G401.6 (cell line): Measurements from ENCODE around the gene SLC19A2.
"Not testable (repeated sequence)": the region's sequence is repeated elsewhere in the genome, so short reads cannot be mapped to it uniquely, and the experiment has no call there.

Experiments used
- FAIRE-seq: peaks from 2 replicates; lab custom pipeline; 2012; peaks lifted over from hg19 to GRCh38; lab: Jason Lieb, UNC

Gene SLC19A2

GRCh38 chr1:169509354-169509753 lies 23.6 kb upstream of the SLC19A2 start:
- no peak for FAIRE-seq

- FAIRE-seq, result no peak
Observed at GRCh38 chr1:169508432-169509338, 22.9 kb upstream of the SLC19A2 start.

GRCh38 chr1:169507413-169507812 lies 21.7 kb upstream of the SLC19A2 start:
- FAIRE-seq, result no peak

GRCh38 chr1:169503601-169504000 lies 17.9 kb upstream of the SLC19A2 start:
- not testable (repeated sequence) for FAIRE-seq

- no peak for FAIRE-seq
Observed at GRCh38 chr1:169499807-169500206, 14.1 kb upstream of the SLC19A2 start.

- no peak for FAIRE-seq
Observed at GRCh38 chr1:169497317-169497716, 11.6 kb upstream of the SLC19A2 start.

GRCh38 chr1:169495916-169496315 lies 10.2 kb upstream of the SLC19A2 start:
- no peak for FAIRE-seq

- FAIRE-seq, result no peak
Observed at GRCh38 chr1:169495046-169495775, 9.5 kb upstream of the SLC19A2 start.

GRCh38 chr1:169494343-169494742 lies 8.6 kb upstream of the SLC19A2 start:
- FAIRE-seq, result no peak

- no peak for FAIRE-seq
Observed at GRCh38 chr1:169493251-169493650, 7.5 kb upstream of the SLC19A2 start.

GRCh38 chr1:169491845-169492281 lies 6.1 kb upstream of the SLC19A2 start:
- FAIRE-seq, result no peak

GRCh38 chr1:169488157-169488556 lies 2.4 kb upstream of the SLC19A2 start:
- FAIRE-seq, result no peak

GRCh38 chr1:169487561-169487960 lies 1.8 kb upstream of the SLC19A2 start:
- no peak for FAIRE-seq

- FAIRE-seq, result no peak
Observed at GRCh38 chr1:169487133-169487532, 1.4 kb upstream of the SLC19A2 start.

GRCh38 chr1:169486281-169487051 lies 722 bp upstream of the SLC19A2 start:
- no peak for FAIRE-seq

GRCh38 chr1:169484683-169485430 lies 887 bp downstream of the SLC19A2 start:
- FAIRE-seq, result no peak

GRCh38 chr1:169484101-169484500 lies 1.6 kb downstream of the SLC19A2 start:
- FAIRE-seq, result no peak

GRCh38 chr1:169483500-169483966 lies 2.2 kb downstream of the SLC19A2 start:
- no peak for FAIRE-seq

GRCh38 chr1:169479363-169480066 lies 6.2 kb downstream of the SLC19A2 start:
- no peak for FAIRE-seq

GRCh38 chr1:169478094-169478672 lies 7.6 kb downstream of the SLC19A2 start:
- FAIRE-seq, result no peak
